Measurements from ENCODE around the gene MFSD1. TPM values are rescaled to one million over a fixed set of nuclear protein-coding genes. Genes with fewer than 3 reads are reported as not detected.

MFSD1 gene
- total RNA-seq, 1 donor from 2014 or later, result 24.8 TPM

GRCh38 chr3:158781191-158781590 lies 20.7 kb upstream of the MFSD1 start:
- H3K4me1 Mint-ChIP-seq (ENCODE audit: unreplicated experiment), result no peaks in the 10 kb centered on the region
- DNase-seq (ENCODE audit: low spot score), result no peak
- H3K36me3 Mint-ChIP-seq (ENCODE audit: low read depth, unreplicated experiment), result peaks cover 4% of the 10 kb centered on the region
- no peaks in the 10 kb centered on the region for H3K9me3 Mint-ChIP-seq (ENCODE audit: unreplicated experiment)
- TF ChIP-seq CTCF (IDR thresholded peaks at IDR 0.05; ENCODE audit: unreplicated experiment), result no peak
- no peak overlapping the region for H3K4me3 Mint-ChIP-seq (ENCODE audit: unreplicated experiment)
- H3K27ac Mint-ChIP-seq (ENCODE audit: unreplicated experiment), result no peak overlapping the region
- peaks cover 5% of the 10 kb centered on the region for H3K27me3 Mint-ChIP-seq (ENCODE audit: unreplicated experiment)

- Mint-ChIP-seq H3K4me3 (ENCODE audit: unreplicated experiment) (no peak overlapping the region), H3K27me3 (ENCODE audit: unreplicated experiment) (peaks cover 5% of the 10 kb centered on the region), H3K9me3 (ENCODE audit: unreplicated experiment) (no peaks in the 10 kb centered on the region), H3K36me3 (ENCODE audit: low read depth, unreplicated experiment) (peaks cover 4% of the 10 kb centered on the region), H3K4me1 (ENCODE audit: unreplicated experiment) (no peaks in the 10 kb centered on the region), H3K27ac (ENCODE audit: unreplicated experiment) (no peak overlapping the region)
- TF ChIP-seq CTCF (IDR thresholded peaks at IDR 0.05; ENCODE audit: unreplicated experiment), result no peak
- no peak for DNase-seq (ENCODE audit: low spot score)
These were observed 20.0 kb upstream of the MFSD1 start for GRCh38 chr3:158781849-158782248.

- no peaks in the 10 kb centered on the region for H3K4me1 Mint-ChIP-seq (ENCODE audit: unreplicated experiment)
- H3K27me3 Mint-ChIP-seq (ENCODE audit: unreplicated experiment), result peaks cover 5% of the 10 kb centered on the region
- no peak overlapping the region for H3K4me3 Mint-ChIP-seq (ENCODE audit: unreplicated experiment)
- DNase-seq (ENCODE audit: low spot score), result no peak
- no peak for TF ChIP-seq CTCF (IDR thresholded peaks at IDR 0.05; ENCODE audit: unreplicated experiment)
- H3K9me3 Mint-ChIP-seq (ENCODE audit: unreplicated experiment), result no peaks in the 10 kb centered on the region
- peaks cover 2% of the 10 kb centered on the region for H3K36me3 Mint-ChIP-seq (ENCODE audit: low read depth, unreplicated experiment)
- no peak overlapping the region for H3K27ac Mint-ChIP-seq (ENCODE audit: unreplicated experiment)
These were observed 19.4 kb upstream of the MFSD1 start for GRCh38 chr3:158782283-158782989.

GRCh38 chr3:158783051-158783450 lies 18.8 kb upstream of the MFSD1 start:
- peaks cover 5% of the 10 kb centered on the region for H3K27me3 Mint-ChIP-seq (ENCODE audit: unreplicated experiment)
- peaks cover under 1% of the 10 kb centered on the region for H3K4me1 Mint-ChIP-seq (ENCODE audit: unreplicated experiment)
- no peak overlapping the region for H3K27ac Mint-ChIP-seq (ENCODE audit: unreplicated experiment)
- TF ChIP-seq CTCF (IDR thresholded peaks at IDR 0.05; ENCODE audit: unreplicated experiment), result no peak
- no peak overlapping the region for H3K4me3 Mint-ChIP-seq (ENCODE audit: unreplicated experiment)
- no peaks in the 10 kb centered on the region for H3K36me3 Mint-ChIP-seq (ENCODE audit: low read depth, unreplicated experiment)
- no peak for DNase-seq (ENCODE audit: low spot score)
- H3K9me3 Mint-ChIP-seq (ENCODE audit: unreplicated experiment), result no peaks in the 10 kb centered on the region

GRCh38 chr3:158785972-158786371 lies 15.9 kb upstream of the MFSD1 start:
- DNase-seq (ENCODE audit: low spot score), result no peak
- peaks cover 2% of the 10 kb centered on the region for H3K27me3 Mint-ChIP-seq (ENCODE audit: unreplicated experiment)
- H3K9me3 Mint-ChIP-seq (ENCODE audit: unreplicated experiment), result no peaks in the 10 kb centered on the region
- peaks cover 4% of the 10 kb centered on the region for H3K4me1 Mint-ChIP-seq (ENCODE audit: unreplicated experiment)
- no peak overlapping the region for H3K4me3 Mint-ChIP-seq (ENCODE audit: unreplicated experiment)
- no peak for TF ChIP-seq CTCF (IDR thresholded peaks at IDR 0.05; ENCODE audit: unreplicated experiment)
- H3K27ac Mint-ChIP-seq (ENCODE audit: unreplicated experiment), result no peak overlapping the region
- H3K36me3 Mint-ChIP-seq (ENCODE audit: low read depth, unreplicated experiment), result no peaks in the 10 kb centered on the region
